Measurements from ENCODE around the gene ATAD1.
"Not testable (repeated sequence)": the region's sequence is repeated elsewhere in the genome, so short reads cannot be mapped to it uniquely, and the experiment has no call there.

DNA sequence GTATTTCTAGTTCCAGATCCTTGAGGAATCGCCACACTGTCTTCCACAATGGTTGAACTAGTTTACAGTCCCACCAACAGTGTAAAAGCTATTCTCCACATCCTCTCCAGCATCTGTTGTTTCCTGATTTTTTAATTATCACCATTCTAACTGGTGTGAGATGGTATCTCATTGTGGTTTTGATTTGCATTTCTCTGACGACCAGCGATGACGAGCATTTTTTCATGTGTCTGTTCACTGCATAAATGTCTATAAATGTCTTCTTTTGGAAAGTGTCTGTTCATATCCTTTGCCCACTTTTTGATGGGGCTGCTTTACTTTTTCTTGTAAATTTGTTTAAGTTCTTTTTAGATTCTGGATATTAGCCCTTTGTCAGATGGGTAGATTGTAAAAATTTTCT is 37.6 kb upstream of the ATAD1 start:
- not testable (repeated sequence) for TF ChIP-seq POLR2A (IDR thresholded peaks at IDR 0.05)
- TF ChIP-seq, protein P1, sequence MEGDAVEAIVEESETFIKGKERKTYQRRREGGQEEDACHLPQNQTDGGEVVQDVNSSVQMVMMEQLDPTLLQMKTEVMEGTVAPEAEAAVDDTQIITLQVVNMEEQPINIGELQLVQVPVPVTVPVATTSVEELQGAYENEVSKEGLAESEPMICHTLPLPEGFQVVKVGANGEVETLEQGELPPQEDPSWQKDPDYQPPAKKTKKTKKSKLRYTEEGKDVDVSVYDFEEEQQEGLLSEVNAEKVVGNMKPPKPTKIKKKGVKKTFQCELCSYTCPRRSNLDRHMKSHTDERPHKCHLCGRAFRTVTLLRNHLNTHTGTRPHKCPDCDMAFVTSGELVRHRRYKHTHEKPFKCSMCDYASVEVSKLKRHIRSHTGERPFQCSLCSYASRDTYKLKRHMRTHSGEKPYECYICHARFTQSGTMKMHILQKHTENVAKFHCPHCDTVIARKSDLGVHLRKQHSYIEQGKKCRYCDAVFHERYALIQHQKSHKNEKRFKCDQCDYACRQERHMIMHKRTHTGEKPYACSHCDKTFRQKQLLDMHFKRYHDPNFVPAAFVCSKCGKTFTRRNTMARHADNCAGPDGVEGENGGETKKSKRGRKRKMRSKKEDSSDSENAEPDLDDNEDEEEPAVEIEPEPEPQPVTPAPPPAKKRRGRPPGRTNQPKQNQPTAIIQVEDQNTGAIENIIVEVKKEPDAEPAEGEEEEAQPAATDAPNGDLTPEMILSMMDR (IDR thresholded peaks at IDR 0.05) = not testable (repeated sequence)
